ENCODE data around the gene NEXN. TPM values are rescaled to one million over a fixed set of nuclear protein-coding genes. Genes with fewer than 3 reads are reported as not detected.

Gene NEXN
- total and polyA plus RNA-seq, 2 of the 8 experiments (the other 6 are each of a cell fraction or from before 2014, with no cell fraction given), result 0.20 to 2.9 TPM

DNA sequence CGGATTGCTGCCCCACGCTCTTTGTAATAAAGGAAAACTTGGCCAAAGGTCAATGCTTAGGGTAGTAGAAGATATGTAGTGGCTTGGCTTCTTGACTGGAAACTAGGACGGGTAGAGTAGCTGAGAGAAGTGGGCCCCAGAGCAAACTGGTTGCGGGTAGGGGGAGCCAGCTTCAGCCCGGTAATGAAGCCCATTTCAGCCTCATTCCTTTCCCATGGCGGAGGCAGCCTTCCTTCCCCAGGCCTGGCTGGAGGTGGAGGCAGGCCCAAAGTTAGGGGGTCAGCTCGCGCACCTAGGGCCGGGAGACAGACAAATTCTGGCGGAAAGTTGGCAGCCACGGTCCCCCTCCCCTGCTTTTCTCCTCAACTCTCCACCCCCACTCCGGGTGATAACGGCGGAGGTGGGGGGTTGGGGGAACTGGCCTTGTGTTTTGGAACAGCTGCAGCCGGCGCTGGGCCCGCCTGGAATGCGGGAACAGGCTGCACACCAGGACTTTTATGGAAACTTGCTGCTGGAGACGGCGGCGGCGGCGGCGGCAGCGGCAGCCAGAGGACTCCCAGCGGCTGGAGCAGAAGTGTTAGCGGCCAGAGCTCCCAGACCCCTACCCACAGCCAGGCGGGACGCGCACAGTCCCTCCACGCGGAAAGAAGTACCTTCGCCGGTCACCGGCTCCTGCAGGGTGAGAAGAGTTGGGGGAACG lies at the start of gene NEXN (continued):
- TF ChIP-seq TAF7 (optimal IDR thresholded peaks at IDR 0.05; ENCODE audit: borderline replicate concordance, low read depth, low read length), result peak; percentile 43
- TF ChIP-seq RXRA (IDR thresholded peaks at IDR 0.05; ENCODE audit: insufficient read depth, low read depth, low read length), result 0 out of 2 replicates have a peak, but pooled peaks have one; percentile 38
- peak; percentile 6; the same call in 1 of the 2 replicates for TF ChIP-seq CREB1 (IDR thresholded peaks at IDR 0.05)
- no peak for TF ChIP-seq BCL11A (IDR thresholded peaks at IDR 0.05; ENCODE audit: low read depth in 2 of 2, low read length in 2 of 2)
- peak; percentile 46; the same call in 1 of the 2 replicates for TF ChIP-seq TBP (IDR thresholded peaks at IDR 0.05; ENCODE audit: low read depth, low read length)
- TF ChIP-seq KDM1A (IDR thresholded peaks at IDR 0.05; ENCODE audit: borderline replicate concordance, low read length), result 0 out of 2 replicates have a peak, but pooled peaks have one; percentile 51
- TF ChIP-seq POLR2A (IDR thresholded peaks at IDR 0.05; ENCODE audit: control extremely low read depth in 1 of 2, low read depth in 2 of 2, low read length in 2 of 2), result peak; percentile 49 to 73
- no peak for TF ChIP-seq SRF (IDR thresholded peaks at IDR 0.05; ENCODE audit: low read depth, low read length)
- TF ChIP-seq TCF12 (IDR thresholded peaks at IDR 0.05; ENCODE audit: low read depth, low read length), result peak; percentile 87
- TF ChIP-seq POLR2AphosphoS5 (IDR thresholded peaks at IDR 0.05; ENCODE audit: low read depth, low read length), result peak; percentile 50; the same call in 1 of the 2 replicates
- no peak for TF ChIP-seq JUN (IDR thresholded peaks at IDR 0.05; ENCODE audit: low read depth, low read length)
- TF ChIP-seq SP4 (IDR thresholded peaks at IDR 0.05; ENCODE audit: low read length), result no peak
- TF ChIP-seq TAF1 (IDR thresholded peaks at IDR 0.05; ENCODE audit: low read depth, low read length), result peak; percentile 71
- TF ChIP-seq JUND (IDR thresholded peaks at IDR 0.05; ENCODE audit: low read length), result no peak
- peak; percentile 63 for TF ChIP-seq RBBP5 (IDR thresholded peaks at IDR 0.05; ENCODE audit: borderline replicate concordance, low read depth, low read length)
- peak; percentile 51 for TF ChIP-seq SAP30 (IDR thresholded peaks at IDR 0.05; ENCODE audit: insufficient read depth, insufficient replicate concordance, low read length)
- 0 out of 2 replicates have a peak, but pooled peaks have one; percentile 56 for TF ChIP-seq PHF8 (conservative IDR thresholded peaks at IDR 0.05; ENCODE audit: low read depth, low read length)
- peak; percentile 97 for TF ChIP-seq ASH2L (IDR thresholded peaks at IDR 0.05; ENCODE audit: low read length)
- no peak for TF ChIP-seq MAFK (IDR thresholded peaks at IDR 0.05; ENCODE audit: low read depth, low read length)
- TF ChIP-seq YY1 (IDR thresholded peaks at IDR 0.05; ENCODE audit: low read depth, low read length), result peak; percentile 76; the same call in 1 of the 2 replicates
